Retina (tissue), 1 donor: ENCODE data around the gene TAF1B.
"Not testable (repeated sequence)": the region's sequence is repeated elsewhere in the genome, so short reads cannot be mapped to it uniquely, and the experiment has no call there.

Experiments used
- DNase-seq: peaks from one replicate; pipeline ENCODE4 v3.0.0-alpha.2; 2016

Gene TAF1B

GRCh38 chr2:9885036-9885684, 41.9 kb downstream of the TAF1B start:
- DNase-seq, result no peak

- no peak for DNase-seq
These were observed 44.2 kb downstream of the TAF1B start for GRCh38 chr2:9887513-9887912.

DNA sequence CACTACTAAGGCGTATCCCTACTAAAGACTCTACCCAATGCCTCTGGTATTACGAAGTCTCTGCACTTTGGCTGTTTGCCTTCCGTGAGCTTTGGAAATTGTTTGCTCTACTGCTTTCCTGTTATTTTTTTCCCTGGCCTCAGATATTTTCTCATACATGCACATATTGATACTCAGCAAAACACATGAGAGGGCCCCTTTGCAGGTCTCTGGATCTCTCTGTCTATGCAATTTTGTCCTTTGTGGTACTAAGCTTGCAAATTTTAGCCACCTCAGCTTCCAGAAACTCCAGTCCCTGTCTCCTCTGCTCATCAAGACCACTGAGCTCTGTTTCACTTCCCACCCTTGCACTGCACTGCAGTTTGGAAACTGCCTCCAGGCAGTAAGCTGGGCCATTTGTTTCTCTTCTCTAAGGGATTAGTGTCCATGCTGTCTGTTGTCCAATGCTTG, 46.6 kb downstream of the TAF1B start:
- no peak for DNase-seq

DNA sequence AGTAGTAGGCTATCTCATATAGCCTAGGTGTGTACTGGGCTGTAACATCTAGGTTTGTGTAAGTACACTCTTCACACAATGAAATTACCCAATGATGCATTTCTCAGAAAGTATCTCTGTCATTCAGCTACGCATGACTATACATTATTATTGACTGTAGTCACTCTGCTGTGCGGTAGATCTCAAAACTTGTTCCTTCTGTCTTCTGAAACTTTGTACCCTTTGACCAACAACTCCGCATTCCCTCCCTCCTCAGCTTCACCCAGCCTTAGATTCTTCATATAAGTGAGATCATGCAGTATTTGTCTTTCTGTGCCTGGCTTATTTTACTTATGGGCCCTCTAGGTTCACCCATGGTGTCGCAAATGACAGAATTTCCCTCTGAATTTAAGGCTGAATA, 49.0 kb downstream of the TAF1B start:
- no peak for DNase-seq

- peak; percentile 38 for DNase-seq
These were observed 52.7 kb downstream of the TAF1B start for GRCh38 chr2:9895669-9896590.

GRCh38 chr2:9897331-9897737, 54.1 kb downstream of the TAF1B start:
- peak; percentile 32 for DNase-seq

GRCh38 chr2:9897846-9898245, 54.6 kb downstream of the TAF1B start:
- DNase-seq, result peak; percentile 23

DNA sequence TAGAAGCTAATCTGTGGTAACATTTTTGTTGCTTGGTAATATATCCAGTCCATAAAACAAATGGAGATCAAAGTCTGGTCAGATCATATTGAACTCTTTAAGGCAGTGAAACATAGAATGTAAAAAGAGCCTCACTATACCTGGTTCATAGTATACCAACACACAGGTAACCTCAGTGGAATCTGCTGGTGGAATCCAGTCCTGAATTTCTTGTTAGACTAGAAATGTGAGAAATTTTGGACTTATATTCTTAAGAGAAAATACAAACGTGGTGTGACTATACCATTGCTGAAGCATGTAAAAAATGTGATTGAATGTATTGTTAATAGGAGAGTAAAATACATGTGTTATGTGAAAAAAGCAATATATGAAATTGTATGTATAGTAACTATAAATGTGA, 62.1 kb downstream of the TAF1B start:
- DNase-seq, result no peak

DNA sequence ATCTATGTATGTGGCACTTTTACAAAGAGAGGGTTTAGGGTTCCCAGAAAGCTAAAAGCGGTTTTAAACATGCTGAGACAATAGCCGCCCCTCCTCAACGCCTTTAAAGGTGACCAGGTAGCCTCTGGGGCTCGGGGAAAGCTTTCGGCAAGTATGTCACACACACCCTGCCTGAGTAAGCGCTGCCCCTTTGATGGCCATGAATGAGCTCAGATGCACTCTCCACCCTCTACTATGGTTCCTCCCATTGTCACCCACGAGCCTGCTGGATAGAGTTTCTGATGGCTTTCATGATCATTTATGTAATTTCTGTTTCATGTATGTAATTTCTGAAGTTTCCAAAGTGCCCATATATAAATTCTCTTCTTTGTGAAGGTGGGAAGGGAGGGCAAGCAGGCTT, 64.1 kb downstream of the TAF1B start:
- DNase-seq, result no peak

GRCh38 chr2:9908639-9909038, 65.4 kb downstream of the TAF1B start:
- no peak for DNase-seq

DNA sequence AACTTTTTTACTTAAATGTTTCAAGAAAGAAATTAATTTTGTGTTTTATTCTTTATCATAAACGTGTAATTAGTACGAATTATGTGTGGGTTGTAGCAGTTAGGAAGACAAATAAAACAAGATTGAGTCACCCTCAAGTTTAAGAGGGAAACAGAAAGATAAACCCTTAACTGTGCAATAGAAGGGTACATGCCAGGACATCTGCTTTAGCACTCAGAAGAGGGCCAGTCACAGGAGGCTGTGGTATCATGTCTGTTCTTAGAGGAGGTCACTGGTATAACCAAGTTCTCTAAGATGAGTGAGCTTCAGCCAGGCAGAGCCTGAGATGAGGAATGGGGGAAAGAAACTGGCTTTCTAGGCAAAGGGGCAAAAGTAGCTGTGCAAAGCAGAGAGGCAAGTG, 65.8 kb downstream of the TAF1B start:
- DNase-seq, result no peak

GRCh38 chr2:9910699-9911098, 67.4 kb downstream of the TAF1B start:
- no peak for DNase-seq

- DNase-seq, result no peak
These were observed 69.2 kb downstream of the TAF1B start for GRCh38 chr2:9912468-9912867.

DNA sequence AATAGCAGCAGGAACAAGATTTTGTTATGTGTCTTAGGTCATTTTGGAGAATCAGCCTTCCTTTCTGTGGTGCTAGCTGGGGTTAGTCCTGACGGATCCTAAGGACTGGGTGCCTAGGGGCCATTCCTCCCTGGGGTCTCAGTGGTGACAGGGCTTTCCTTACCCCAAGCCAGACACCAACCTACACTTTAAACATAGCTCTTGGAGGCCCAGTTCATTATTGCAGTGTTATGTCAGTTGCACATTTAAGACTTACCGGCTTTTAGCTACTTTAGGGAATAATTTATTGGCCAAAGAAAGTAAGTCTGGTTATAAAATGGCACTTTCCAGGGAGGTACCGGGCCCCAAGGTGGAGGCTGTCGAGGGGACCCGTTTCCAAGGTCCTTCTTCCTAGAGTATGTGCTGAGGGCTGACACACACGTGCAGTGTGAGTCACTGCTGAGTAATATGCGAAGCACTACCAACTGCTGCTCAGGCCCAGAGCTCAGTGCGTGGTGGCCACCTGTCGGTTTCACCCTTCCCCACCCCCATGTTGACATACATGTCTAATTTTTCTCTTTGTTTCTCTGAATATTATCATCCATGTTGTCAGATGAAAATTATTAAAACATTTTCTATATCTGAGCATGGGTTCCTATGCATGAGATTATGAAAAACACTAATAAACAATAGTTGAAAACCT, 71.3 kb downstream of the TAF1B start:
- DNase-seq, result no peak

GRCh38 chr2:9918275-9918674, 75.0 kb downstream of the TAF1B start:
- DNase-seq, result no peak

DNA sequence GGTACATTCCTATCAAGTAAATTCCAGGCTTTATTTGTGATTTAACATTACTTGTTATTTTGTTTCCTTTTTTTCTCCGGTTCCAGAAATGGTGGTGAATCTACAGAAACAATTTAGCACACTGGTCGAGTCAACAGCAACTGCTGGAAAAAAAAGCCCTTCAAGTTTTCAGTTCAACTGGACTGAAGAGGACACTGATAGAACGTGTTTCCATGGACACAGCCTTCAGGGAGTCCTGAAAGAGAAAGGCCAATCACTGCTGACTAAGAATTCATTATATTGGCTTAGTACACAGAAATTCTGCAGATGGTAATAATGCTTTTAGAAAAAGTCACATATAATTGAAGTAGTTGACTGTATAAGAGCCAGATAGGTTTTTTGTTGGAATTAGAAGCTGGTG, 76.2 kb downstream of the TAF1B start:
- no peak for DNase-seq

- not testable (repeated sequence) for DNase-seq
These were observed 83.7 kb downstream of the TAF1B start for GRCh38 chr2:9927020-9927419.

DNA sequence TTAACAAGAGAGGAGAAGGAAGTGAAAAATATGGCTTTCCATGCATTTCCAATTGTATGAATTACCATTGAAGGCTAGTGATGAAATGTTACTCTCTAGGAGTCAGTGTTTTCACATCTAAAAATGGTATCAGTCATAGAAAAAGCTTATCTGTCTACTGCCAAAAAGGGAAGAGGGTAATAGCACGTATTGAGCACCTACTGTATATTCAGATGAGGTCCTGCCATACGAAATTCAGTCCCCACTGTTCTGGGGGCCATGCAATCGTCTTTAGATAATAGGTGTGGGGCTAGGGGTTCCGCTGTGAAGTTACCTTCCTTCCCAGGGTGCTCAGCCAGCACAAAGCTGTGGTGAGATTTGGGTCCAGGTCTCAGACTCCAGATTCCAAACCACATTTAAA, 94.0 kb downstream of the TAF1B start:
- no peak for DNase-seq

GRCh38 chr2:9937968-9938367, 94.7 kb downstream of the TAF1B start:
- no peak for DNase-seq

GRCh38 chr2:9939587-9940485, 96.6 kb downstream of the TAF1B start:
- no peak for DNase-seq

DNA sequence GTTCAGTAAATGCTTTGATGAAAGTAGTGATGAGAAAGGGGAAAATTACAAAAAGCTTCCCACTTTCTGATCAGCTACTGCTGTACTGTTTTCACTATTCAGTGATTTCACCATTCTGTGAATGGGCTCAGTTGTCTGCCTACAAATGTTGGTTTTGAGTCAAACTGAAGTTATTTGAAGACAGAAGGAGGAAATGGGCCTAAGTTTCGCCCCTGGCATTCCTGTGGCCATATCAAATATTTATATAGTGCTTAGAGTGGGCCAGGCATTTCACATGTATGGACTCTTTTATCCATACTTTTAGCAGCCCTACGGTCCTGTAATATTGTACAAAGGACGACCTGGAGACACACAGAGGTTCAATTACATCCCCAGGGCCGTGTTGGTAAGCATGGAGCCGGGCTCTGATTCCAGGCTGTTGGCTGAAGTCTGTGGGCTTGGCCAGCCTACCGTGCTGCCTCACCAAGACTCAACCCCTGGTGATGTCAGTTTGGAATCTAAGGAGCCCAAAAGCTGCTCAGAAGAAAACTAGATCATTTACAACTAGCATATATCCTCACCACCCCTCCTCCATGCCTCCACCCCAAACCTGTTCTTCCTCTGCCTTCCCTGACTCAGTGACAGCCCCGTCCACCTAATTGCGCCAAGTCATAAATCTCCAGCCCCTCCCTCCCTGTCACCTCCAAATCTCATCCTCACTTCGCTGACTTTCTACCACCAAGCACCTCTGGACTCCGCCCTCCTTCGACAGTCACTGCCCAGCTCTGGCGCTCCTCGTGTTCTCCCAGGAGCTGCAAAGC, 98.1 kb downstream of the TAF1B start:
- no peak for DNase-seq

DNA sequence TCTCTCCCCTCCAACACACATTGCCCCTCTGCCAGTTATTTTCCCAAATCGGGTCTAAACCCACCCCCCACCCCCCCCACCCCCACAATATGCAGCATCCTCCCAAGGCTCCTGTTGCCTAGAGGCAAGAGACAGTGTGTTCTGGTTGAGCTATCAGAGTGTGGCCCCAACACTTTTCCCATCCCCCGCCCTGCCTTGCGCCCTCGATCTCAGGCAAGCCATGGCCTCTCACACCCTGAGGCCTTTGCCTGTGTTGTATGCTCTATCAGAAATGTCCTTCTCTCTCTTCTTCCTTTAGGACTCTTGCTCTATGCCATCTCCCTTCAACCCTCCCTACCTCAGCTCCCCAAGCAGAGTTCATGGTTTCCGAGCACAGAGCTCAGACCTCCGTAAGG, 98.7 kb downstream of the TAF1B start:
- DNase-seq, result no peak
